PFSK-1 (cell line): ENCODE measurements around the gene SKAP1.

Source experiments
- POLR2AphosphoS5 ChIP-seq: IDR thresholded peaks from 2 replicates; pipeline ENCODE4 v1.6.1; 2012; ENCODE audit warnings: low read depth, mild to moderate bottlenecking, control low read depth, low read length, moderate library complexity
- TAF1 ChIP-seq: IDR thresholded peaks from 2 replicates; pipeline ENCODE4 v1.6.1; 2012; ENCODE audit warnings: low read length, control low read depth, borderline replicate concordance; ENCODE audit not compliant: insufficient read depth

GRCh38 chr17:48378708-48379392, 51.2 kb downstream of the SKAP1 start:
- TF ChIP-seq POLR2AphosphoS5 (no peak), TAF1 (no peak)
